PC-9 (cell line): ENCODE data around the gene SSC5D. TPM values are rescaled to one million over a fixed set of nuclear protein-coding genes. Genes with fewer than 3 reads are reported as not detected.

Source experiments
- BruUV-seq: library from RNA; stranded (reverse); fragments of 400-500 nt; replicated peaks from 2 replicates; lab custom pipeline; 2021; lab: Mats Ljungman, UMichigan
- CTCF ChIA-PET: fragments of 300-600 bp; sonication (Branson Sonifier 250); formaldehyde crosslinking; loops from one replicate; lab custom pipeline; 2022; ENCODE audit warnings: antibody characterized with exemption; lab: Charles Lee
- POLR2A ChIA-PET: fragments of 300-600 bp; sonication (Branson Sonifier 250); formaldehyde crosslinking; loops from one replicate; lab custom pipeline; 2022; ENCODE audit warnings: antibody characterized with exemption; ENCODE audit not compliant: unreplicated experiment; lab: Charles Lee
- DNase-seq, 2 experiments: peaks; one replicate each; pipeline versions ENCODE4 v3.0.0 to v3.0.0-alpha.2; 2015 to 2022; ENCODE audit warnings: mixed read lengths in 1 of 2
- H2AFZ ChIP-seq: fragments of 200-600 bp; sonication (generic); 2 replicates; pipeline ENCODE4 v1.8.1; 2017; ENCODE audit warnings: antibody characterized with exemption
- H3F3A ChIP-seq: fragments of 200-600 bp; sonication (generic); 2 replicates; pipeline ENCODE4 v1.8.1; 2017; ENCODE audit warnings: antibody characterized with exemption, mild to moderate bottlenecking, low read depth; ENCODE audit not compliant: insufficient read depth
- H3K27ac ChIP-seq: fragments of 200-600 bp; sonication (generic); 2 replicates; pipeline ENCODE4 v1.6.1; 2016; ENCODE audit warnings: mixed run types
- H3K27me3 ChIP-seq: fragments of 200-600 bp; sonication (generic); 2 replicates; pipeline ENCODE4 v1.6.1; 2016; ENCODE audit warnings: low read depth, mixed run types; ENCODE audit not compliant: insufficient read depth
- H3K36me3 ChIP-seq: fragments of 200-600 bp; sonication (generic); 2 replicates; pipeline ENCODE4 v1.6.1; 2016; ENCODE audit warnings: low read depth, mixed run types
- H3K4me1 ChIP-seq: fragments of 200-600 bp; sonication (generic); replicated peaks from 2 replicates; pipeline ENCODE4 v1.6.1; 2016; ENCODE audit warnings: mixed run types; ENCODE audit not compliant: insufficient read depth
- H3K4me2 ChIP-seq: fragments of 200-600 bp; sonication (generic); 2 replicates; pipeline ENCODE4 v1.6.1; 2017; ENCODE audit warnings: mixed run types
- H3K4me3 ChIP-seq: fragments of 200-600 bp; sonication (generic); 2 replicates; pipeline ENCODE4 v1.6.1; 2016; ENCODE audit warnings: mixed run types
- H3K79me2 ChIP-seq: fragments of 200-600 bp; sonication (generic); 2 replicates; pipeline ENCODE4 v1.6.1; 2017; ENCODE audit warnings: low read depth, mixed run types
- H3K9me2 ChIP-seq: fragments of 200-600 bp; sonication (generic); 2 replicates; pipeline ENCODE4 v1.8.1; 2017; ENCODE audit warnings: mild to moderate bottlenecking; ENCODE audit not compliant: insufficient read depth
- H3K9me3 ChIP-seq: fragments of 200-600 bp; sonication (generic); 2 replicates; pipeline ENCODE4 v1.8.1; 2016; ENCODE audit warnings: low read depth; ENCODE audit not compliant: insufficient read depth
- H4K20me1 ChIP-seq: fragments of 200-600 bp; sonication (generic); 2 replicates; pipeline ENCODE4 v1.8.1; 2017; ENCODE audit not compliant: insufficient read depth
- EZH2 ChIP-seq: fragments of 200-600 bp; sonication (generic); IDR thresholded peaks from 2 replicates; pipeline ENCODE4 v1.8.0; 2017; ENCODE audit warnings: antibody characterized with exemption, low read depth
- intact Hi-C: fragments of 100-400 bp; cut with micrococcal nuclease; formaldehyde crosslinking; loops from one replicate; pipeline ENCODE4 v1.10.0; 2022; ENCODE audit not compliant: unreplicated experiment
- total RNA-seq: library from RNA; stranded (reverse); gene quantifications from 2 replicates; pipeline ENCODE4 v1.2.3, GENCODE V29; 2021
- TF ChIP-seq, protein P1 (sequence below): fragments of 200-600 bp; sonication (generic); conservative IDR thresholded peaks from 2 replicates; pipeline ENCODE4 v1.6.1; 2017; ENCODE audit warnings: mixed run types, antibody characterized with exemption, mild to moderate bottlenecking, moderate library complexity

SSC5D gene
- total RNA-seq, 1 experiment from 2014 or later = 3.9 TPM

- peak; percentile 95 to 99 for DNase-seq
- Histone ChIP-seq H4K20me1 (peaks cover 27% of the 10 kb centered on the region), H2AFZ (peak within 1 kb of the TSS; percentile 85), H3K27me3 (no peaks in the 10 kb centered on the region), H3K27ac (peak within 1 kb of the TSS; percentile 72), H3K36me3 (no peaks in the 10 kb centered on the region), H3K9me3 (no peaks in the 10 kb centered on the region), H3K4me2 (peak within 1 kb of the TSS; percentile 80), H3K4me3 (peak within 1 kb of the TSS; percentile 68), H3K9me2 (no peaks in the 10 kb centered on the region), H3K4me1 (peaks cover 38% of the 10 kb centered on the region), H3K79me2 (peaks cover 36% of the 10 kb centered on the region), H3F3A (peaks cover 57% of the 10 kb centered on the region)
- POLR2A ChIA-PET = interaction anchor here (0.6 to 1.5 kb wide), 16 partner anchors 9 to 309 kb away, joined by 3 to 15 read pairs (median 5); partner anchors contain the start of genes FIZ1, ISOC2, NAT14 and ZNF784
- TF ChIP-seq EZH2 = no peak
- TF ChIP-seq, protein P1, sequence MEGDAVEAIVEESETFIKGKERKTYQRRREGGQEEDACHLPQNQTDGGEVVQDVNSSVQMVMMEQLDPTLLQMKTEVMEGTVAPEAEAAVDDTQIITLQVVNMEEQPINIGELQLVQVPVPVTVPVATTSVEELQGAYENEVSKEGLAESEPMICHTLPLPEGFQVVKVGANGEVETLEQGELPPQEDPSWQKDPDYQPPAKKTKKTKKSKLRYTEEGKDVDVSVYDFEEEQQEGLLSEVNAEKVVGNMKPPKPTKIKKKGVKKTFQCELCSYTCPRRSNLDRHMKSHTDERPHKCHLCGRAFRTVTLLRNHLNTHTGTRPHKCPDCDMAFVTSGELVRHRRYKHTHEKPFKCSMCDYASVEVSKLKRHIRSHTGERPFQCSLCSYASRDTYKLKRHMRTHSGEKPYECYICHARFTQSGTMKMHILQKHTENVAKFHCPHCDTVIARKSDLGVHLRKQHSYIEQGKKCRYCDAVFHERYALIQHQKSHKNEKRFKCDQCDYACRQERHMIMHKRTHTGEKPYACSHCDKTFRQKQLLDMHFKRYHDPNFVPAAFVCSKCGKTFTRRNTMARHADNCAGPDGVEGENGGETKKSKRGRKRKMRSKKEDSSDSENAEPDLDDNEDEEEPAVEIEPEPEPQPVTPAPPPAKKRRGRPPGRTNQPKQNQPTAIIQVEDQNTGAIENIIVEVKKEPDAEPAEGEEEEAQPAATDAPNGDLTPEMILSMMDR = no peak
- no TSS peak for BruUV-seq
- intact Hi-C loops = loop anchor here (2.0 to 10.0 kb wide), 6 partner anchors 71 to 1289 kb away; partner anchors contain the start of genes LENG9, MBOAT7, RDH13 and SBK3
- CTCF ChIA-PET = interaction anchor here (0.6 to 1.0 kb wide), 5 partner anchors 9 to 148 kb away, joined by 3 to 8 read pairs (median 4); partner anchors contain the start of gene ZNF784
These were observed 12.0 kb upstream of the SSC5D start, which contains the start of gene ZNF628 for GRCh38 chr19:55476100-55476775. ZNF628 (plus strand) TSS chr19:55476617; CDS start chr19:55479911, 3,294 bp downstream.

DNA sequence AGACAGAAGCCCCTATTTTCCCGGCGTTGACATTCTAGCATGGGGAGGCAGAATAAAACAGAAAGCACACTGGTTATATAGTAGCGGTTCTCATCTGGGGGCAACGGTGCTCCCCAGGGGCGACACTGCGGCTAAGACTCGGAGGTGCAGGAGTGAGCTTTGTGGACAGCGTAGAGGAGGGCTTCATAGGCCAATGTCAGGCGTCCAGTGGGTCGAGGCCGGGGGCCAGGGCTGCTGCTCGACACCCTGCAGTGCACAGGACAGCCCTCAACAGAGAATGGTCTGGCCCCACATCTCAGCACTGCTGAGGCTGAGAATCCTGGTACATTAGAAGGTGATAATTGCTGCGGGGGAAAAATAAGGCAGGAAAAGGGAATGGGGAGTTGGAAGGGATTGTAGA lies 10.3 kb upstream of the SSC5D start:
- no TSS peak for BruUV-seq
- intact Hi-C loops = loop anchor here (2.0 to 10.0 kb wide), 6 partner anchors 69 to 1291 kb away; partner anchors contain the start of genes LENG9, MBOAT7, RDH13 and SBK3
- CTCF ChIA-PET = no interaction called here

GRCh38 chr19:55478364-55478763 lies 9.9 kb upstream of the SSC5D start:
- DNase-seq = no peak
- H3K4me2 ChIP-seq = peak overlapping the region; percentile 65
- peaks cover 44% of the 10 kb centered on the region for H3F3A ChIP-seq
- TF ChIP-seq EZH2 = no peak
- TF ChIP-seq, protein P1 = no peak
- peaks cover 24% of the 10 kb centered on the region for H3K4me1 ChIP-seq
- CTCF ChIA-PET = no interaction called here
- H3K9me2 ChIP-seq = no peaks in the 10 kb centered on the region
- H3K27me3 ChIP-seq = no peaks in the 10 kb centered on the region
- peak overlapping the region; percentile 68; the same call in 1 of the 2 replicates for H3K4me3 ChIP-seq
- H3K79me2 ChIP-seq = peaks cover 29% of the 10 kb centered on the region
- intact Hi-C loops = loop anchor here (5.0 to 10.0 kb wide), 5 partner anchors 69 to 1291 kb away; partner anchors contain the start of genes LENG9, MBOAT7, RDH13 and SBK3
- no peaks in the 10 kb centered on the region for H3K9me3 ChIP-seq
- H3K36me3 ChIP-seq = no peaks in the 10 kb centered on the region
- peaks cover 27% of the 10 kb centered on the region for H4K20me1 ChIP-seq
- no peak overlapping the region for H2AFZ ChIP-seq
- BruUV-seq = no TSS peak
- no peak overlapping the region for H3K27ac ChIP-seq
- POLR2A ChIA-PET = no interaction called here

More for the DNA sequence above, 10.3 kb upstream of the SSC5D start:
- Histone ChIP-seq H3K4me1 (peaks cover 27% of the 10 kb centered on the region), H3K9me3 (no peaks in the 10 kb centered on the region), H4K20me1 (peaks cover 27% of the 10 kb centered on the region), H3K27ac (no peak overlapping the region), H2AFZ (no peak overlapping the region), H3K36me3 (no peaks in the 10 kb centered on the region), H3F3A (peaks cover 48% of the 10 kb centered on the region), H3K79me2 (peaks cover 29% of the 10 kb centered on the region), H3K9me2 (no peaks in the 10 kb centered on the region), H3K4me2 (peak overlapping the region; percentile 65), H3K27me3 (no peaks in the 10 kb centered on the region), H3K4me3 (peak overlapping the region; percentile 68)
- no peak for TF ChIP-seq EZH2
- TF ChIP-seq, protein P1 = no peak
- POLR2A ChIA-PET = no interaction called here
- no peak for DNase-seq
